GM18868 (cell line): Measurements from ENCODE around the gene C8G.

ENCODE experiments used
- ATAC-seq: cut with Tn5 transposase; IDR thresholded peaks from one replicate; pipeline ENCODE4 v1.9.1; 2021; ENCODE audit warnings: mild to moderate bottlenecking, moderate library complexity; ENCODE audit not compliant: unreplicated experiment

Gene C8G

GRCh38 chr9:136952876-136953770 is 8.1 kb downstream of the C8G start:
- ATAC-seq, result no peak

- no peak for ATAC-seq
Observed at GRCh38 chr9:136953771-136954269, 8.8 kb downstream of the C8G start.

- ATAC-seq, result no peak
Observed at GRCh38 chr9:136954270-136955083, 9.4 kb downstream of the C8G start.

GRCh38 chr9:136955202-136955942 is 10.3 kb downstream of the C8G start:
- ATAC-seq, result no peak

GRCh38 chr9:136955943-136956335 is 10.9 kb downstream of the C8G start:
- ATAC-seq, result no peak

GRCh38 chr9:136956604-136957003 is 11.6 kb downstream of the C8G start:
- no peak for ATAC-seq

GRCh38 chr9:136957461-136957860 is 12.4 kb downstream of the C8G start:
- ATAC-seq, result no peak

- no peak for ATAC-seq
Observed at GRCh38 chr9:136957901-136958300, 12.9 kb downstream of the C8G start.

GRCh38 chr9:136958473-136958872 is 13.4 kb downstream of the C8G start:
- ATAC-seq, result no peak

- no peak for ATAC-seq
Observed at GRCh38 chr9:136958898-136959850, 14.1 kb downstream of the C8G start.

- no peak for ATAC-seq
Observed at GRCh38 chr9:136960212-136960937, 15.3 kb downstream of the C8G start.

- ATAC-seq, result no peak
Observed at GRCh38 chr9:136960938-136961275, 15.9 kb downstream of the C8G start.

GRCh38 chr9:136961279-136962065 is 16.4 kb downstream of the C8G start:
- ATAC-seq, result no peak

- no peak for ATAC-seq
Observed at GRCh38 chr9:136962163-136962562, 17.1 kb downstream of the C8G start.

GRCh38 chr9:136962701-136963248 is 17.7 kb downstream of the C8G start:
- ATAC-seq, result no peak

GRCh38 chr9:136963341-136963740 is 18.3 kb downstream of the C8G start:
- no peak for ATAC-seq

GRCh38 chr9:136963751-136964150 is 18.7 kb downstream of the C8G start:
- ATAC-seq, result no peak

GRCh38 chr9:136964171-136964689 is 19.2 kb downstream of the C8G start:
- ATAC-seq, result no peak
